Activated naive CD4-positive, alpha-beta T cell (primary cell): ENCODE data around the gene TPRG1.

Experiments
- DNase-seq, 4 experiments: peaks; one replicate each; lab custom pipeline; 2025; lab: John Stamatoyannopoulos, UW

The TPRG1 gene

DNA sequence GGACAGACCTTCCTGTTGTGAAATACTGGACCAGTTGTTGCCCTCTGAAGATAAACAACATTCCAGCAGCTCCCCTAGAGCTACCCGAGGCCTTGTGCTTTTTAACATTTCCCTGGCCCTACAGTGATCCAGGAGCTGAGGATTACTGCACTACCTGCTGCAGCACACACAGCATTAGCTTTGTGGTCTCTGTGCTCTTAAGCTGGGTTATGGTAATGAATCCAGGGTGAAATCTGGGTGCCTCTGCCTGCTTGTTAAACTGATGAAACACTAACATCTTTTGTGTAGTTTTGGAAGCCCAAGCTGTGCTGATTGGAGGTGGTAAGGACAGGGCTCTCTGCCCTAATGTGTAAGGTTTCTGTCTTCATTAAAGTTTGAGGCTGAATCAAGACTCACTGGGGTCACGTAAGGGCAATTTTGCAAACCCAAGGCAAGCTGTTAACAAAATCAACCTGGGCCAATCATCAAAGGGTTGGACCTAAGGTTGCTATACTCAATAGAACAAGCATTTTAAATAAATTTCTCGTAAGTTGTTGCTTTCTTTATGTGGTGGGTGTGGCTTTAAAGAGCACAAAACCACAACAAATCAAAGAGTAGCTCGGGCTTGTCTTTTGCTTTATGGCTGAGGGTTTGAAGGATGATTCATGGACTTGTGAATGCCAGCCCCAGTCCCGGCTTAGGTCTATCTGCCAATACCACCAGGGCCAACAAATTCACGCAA lies 183.9 kb downstream of the TPRG1 start:
- peak in 2 of 4 experiments; percentile 1 to 4 for DNase-seq

DNA sequence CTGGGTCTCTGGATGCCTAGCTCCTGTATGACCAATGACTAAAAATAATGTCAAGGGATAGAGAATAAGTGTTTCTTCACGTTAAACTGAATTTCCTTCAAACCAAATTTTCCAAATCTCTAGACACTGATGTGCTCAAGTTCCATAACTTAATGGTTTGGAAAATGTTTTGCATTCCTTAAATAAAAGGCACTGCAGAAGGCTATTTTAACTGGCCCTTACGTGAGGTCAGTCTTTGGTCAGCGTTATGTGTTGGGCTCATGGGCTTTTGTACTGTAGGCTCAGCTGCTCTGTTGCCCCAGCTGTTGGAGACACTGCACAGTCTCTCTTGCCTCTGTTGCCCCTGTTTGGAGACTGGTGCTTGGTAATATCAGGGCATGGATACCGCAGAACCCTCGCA lies 188.5 kb downstream of the TPRG1 start:
- no peak for DNase-seq

DNA sequence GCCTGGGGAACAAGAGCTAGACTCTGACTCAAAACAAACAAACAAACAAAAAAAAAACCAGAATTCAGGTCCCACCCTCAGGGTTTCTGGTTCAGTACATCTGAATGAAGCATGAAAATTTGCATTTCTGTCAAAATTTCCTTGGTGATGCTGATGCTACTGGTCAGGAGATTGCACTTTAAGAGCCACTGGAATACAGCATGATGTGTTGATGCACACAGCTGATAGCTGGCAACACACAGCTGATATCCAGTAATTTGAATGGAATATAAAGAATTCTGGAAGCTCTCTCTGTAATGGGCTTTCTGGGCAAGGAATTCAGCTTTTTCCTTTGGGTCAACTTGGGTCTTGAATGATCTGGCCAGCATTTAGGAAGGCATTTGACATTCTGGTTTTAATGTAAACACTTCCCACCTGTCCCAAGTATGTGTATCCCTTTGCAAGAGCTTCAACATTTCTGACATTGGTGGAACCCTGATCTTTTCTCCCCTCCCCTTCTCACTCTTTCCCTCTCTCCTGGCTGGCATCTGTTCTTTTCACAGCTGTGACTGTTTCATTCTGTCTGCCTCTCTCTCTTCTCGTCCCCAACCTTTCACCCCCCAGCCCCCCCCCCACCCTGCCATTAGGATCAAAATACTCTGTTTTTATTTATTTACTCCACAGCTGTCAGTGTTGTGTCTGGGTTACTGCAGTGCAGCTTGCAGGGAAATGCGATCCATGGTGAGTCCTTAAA lies 189.5 kb downstream of the TPRG1 start:
- DNase-seq, result no peak

GRCh38 chr3:189363590-189364255 lies 192.0 kb downstream of the TPRG1 start:
- no peak for DNase-seq

- no peak for DNase-seq
Observed at GRCh38 chr3:189365609-189366564, 194.1 kb downstream of the TPRG1 start.

DNA sequence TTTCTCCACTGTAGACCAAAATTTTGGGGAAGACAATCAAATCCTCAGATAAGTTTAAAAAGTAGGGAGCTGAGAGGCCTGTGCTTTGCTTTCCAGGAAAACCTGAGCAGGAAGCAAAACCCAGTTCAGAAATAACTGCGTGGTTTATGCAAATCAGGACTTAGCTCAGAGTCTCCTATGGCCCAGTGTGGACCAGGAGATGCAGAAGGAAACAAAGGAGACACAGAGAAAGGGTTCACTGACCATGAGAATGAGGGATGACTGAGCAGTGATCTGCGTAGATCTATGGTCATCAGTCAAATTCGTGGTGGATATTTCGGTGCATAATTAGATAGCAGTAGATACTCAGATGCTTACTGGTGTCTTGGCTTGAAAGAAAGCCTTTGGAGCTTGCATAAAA lies 196.6 kb downstream of the TPRG1 start:
- DNase-seq, result no peak

GRCh38 chr3:189369636-189370035 lies 197.9 kb downstream of the TPRG1 start:
- no peak for DNase-seq

DNA sequence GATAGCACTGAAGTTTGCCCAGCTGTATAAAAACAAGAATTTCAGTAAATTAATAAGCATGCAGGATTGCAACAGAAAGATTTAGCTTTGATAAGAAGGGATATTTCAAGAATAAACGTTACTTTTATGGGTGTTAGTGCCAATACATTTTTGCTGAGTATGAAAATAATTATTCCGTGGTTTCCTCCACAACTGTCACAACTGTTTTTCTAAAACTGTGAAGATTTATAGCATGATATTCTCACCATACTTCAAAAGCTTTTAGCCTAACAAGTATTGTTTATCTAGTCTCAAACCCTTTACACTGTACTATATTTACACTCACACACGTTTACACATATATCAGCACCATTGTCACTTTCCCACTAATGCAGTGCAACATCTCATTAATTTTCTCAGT lies 200.5 kb downstream of the TPRG1 start:
- DNase-seq, result no peak
